ENCODE data around the gene TMEM243. TPM values are rescaled to one million over a fixed set of nuclear protein-coding genes. Genes with fewer than 3 reads are reported as not detected.

The TMEM243 gene
- total RNA-seq, 1 donor from 2014 or later: 24.4 TPM

DNA sequence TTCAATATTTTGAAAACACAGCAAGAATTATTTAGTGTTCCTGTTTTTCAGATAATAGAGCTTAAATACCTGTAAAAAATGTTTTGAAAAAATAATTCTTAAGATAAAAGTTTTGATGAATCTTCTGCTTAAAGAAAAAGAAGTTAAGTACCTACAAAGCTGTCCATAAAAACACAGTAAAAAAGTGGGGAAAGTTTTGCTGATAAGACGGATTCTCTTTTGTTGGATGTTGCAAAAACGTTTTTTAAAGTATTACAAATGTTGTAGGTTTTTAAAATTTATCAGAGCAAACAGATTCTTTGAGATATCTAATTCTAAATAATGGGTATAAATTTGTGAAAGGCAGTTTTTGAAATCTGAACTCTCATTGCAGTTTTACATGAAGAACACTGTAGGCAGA, 55.1 kb downstream of the TMEM243 start:
- no peak for DNase-seq (ENCODE audit: low spot score)

DNA sequence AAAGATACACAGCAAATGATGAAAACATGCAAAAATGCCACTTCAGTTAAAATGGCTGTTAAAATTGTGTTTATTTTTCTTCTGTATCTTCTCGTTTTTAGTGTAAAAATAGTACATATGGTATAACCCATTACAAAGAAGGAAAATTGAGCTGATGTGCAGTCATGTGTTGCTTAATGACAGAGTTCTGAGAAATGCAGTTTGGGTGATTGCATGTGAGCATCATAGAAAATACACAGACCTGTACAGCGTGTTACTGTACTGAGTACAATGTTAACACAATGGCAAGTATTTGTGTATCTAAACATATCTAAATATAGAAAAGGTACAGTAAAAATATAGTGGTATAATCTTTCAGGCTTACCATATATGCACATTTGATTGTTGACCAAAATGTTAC, 60.0 kb downstream of the TMEM243 start:
- no peak for DNase-seq (ENCODE audit: low spot score)

- DNase-seq (ENCODE audit: low spot score): no peak
Measured at GRCh38 chr7:87156709-87157108, 62.8 kb downstream of the TMEM243 start.

DNA sequence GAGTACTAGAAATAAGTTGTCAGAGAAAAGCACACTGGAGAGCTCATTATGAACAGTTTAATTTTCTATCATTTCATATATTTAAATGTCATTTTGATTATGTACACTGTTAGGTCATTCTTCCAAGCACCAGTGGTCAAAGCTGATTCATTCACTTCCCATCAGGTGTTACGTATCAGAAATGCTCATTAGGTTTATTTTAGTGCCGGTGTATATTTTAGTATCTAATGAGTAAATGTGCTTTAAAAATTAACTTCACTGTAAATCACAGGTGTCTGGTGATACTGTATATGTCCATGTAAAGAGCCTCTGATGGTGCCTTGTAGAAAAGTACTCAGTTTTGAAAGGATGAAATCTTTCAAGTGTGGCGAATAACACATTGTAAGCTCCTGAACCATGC, 63.7 kb downstream of the TMEM243 start:
- DNase-seq (ENCODE audit: low spot score): no peak

DNA sequence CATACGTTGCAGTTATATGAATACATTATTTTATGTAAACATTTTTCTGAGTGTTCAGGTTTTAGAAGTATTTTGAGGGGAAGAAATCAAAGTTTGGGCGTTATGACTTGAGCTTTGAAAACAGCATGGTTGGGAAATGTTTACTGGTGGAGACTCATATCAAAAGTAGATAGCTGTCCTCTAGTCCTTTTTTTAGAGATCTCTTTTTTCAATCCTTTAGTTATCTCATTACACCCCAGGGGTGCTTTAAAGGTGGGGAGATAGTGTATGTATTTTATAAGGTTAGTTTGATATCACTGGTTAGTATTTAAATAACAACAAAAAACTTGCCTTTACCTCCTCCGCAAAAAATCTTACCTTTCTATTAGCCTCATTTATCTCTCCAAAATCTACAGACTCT, 65.0 kb downstream of the TMEM243 start:
- DNase-seq (ENCODE audit: low spot score): no peak

GRCh38 chr7:87154166-87154565, 65.4 kb downstream of the TMEM243 start:
- DNase-seq (ENCODE audit: low spot score): no peak

DNA sequence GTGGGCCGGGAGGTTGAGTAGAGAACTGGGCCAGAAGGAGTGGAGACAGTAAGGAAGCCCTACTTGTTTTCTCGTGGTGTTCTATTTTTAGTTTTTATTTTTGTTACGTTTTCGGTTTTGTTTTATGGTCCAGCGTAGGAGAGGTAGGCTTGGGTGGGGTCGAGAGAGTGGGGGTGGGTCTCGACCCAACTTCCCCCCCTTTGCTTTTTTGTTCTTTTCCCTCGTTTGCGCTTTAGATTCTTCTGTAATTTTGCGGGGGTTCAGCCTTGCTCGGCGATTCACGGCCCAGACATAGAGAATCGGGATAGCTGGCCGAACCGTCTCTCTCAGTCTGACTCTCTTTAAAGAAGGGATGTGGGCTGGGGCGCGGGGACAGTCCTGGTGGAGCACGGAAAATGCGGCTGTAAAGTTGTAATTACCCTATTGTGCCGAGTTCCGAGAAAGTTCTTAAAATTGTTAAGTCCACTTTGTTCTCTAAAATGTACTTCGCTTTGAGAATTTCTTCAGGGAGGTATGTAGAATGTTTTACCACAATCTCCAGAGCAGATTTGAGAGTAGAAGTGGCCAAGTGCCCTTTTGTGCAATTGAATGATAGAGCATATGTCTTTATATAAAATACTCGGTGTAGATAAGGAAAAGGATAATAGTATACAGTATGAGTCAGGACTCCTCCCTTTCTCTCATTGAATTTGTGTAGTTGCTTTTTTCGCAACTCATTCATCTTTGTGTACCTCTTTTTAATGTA, 66.5 kb downstream of the TMEM243 start:
- DNase-seq (ENCODE audit: low spot score): peak; percentile 88

DNA sequence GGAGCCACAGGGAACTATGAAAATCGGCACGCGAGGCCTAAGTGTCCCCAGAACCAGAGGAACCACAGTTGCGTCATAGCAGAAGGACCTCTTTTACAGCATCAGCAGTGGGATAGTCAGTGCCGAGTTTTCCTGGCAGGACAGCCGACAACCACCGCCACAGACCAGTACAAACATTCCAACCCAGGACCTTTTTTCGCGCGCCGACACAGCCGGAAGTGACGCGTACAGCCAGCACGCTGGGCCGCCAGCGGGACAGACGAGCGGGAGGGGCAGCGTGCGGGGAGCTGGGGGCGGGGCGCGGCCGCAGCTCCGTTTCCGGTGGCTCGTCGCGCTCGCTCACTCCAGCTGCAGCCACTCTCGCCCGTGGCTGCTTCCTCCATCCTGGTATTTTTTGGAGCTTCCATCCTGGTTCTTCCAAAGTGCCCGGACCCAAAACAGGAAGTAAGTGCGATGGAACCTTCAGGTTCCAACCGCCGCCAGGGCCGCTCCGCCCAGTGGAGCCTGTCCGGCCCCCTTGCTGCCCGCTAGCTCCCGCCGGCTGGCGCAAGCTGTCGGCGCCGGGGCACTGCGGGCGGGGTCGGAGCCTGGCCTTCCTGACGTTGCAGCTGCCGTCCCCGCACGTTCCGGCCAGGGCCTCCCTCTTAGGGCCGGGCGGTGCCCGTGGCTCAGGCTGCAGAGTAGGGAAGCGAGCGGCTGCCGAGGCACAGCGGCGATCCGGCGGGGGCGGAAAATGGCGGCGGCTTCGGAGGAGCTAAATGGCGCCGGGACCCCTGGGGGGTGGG, 67.2 kb downstream of the TMEM243 start, which contains the start of gene DMTF1:
TSS of gene DMTF1 (plus strand) at position 342 of the 785 bp plus-strand sequence. CDS start 12,489 bp downstream, outside the sequence.
- peak; percentile 97 for DNase-seq (ENCODE audit: low spot score)

GRCh38 chr7:87151729-87152111, 67.8 kb downstream of the TMEM243 start:
- DNase-seq (ENCODE audit: low spot score): no peak

DNA sequence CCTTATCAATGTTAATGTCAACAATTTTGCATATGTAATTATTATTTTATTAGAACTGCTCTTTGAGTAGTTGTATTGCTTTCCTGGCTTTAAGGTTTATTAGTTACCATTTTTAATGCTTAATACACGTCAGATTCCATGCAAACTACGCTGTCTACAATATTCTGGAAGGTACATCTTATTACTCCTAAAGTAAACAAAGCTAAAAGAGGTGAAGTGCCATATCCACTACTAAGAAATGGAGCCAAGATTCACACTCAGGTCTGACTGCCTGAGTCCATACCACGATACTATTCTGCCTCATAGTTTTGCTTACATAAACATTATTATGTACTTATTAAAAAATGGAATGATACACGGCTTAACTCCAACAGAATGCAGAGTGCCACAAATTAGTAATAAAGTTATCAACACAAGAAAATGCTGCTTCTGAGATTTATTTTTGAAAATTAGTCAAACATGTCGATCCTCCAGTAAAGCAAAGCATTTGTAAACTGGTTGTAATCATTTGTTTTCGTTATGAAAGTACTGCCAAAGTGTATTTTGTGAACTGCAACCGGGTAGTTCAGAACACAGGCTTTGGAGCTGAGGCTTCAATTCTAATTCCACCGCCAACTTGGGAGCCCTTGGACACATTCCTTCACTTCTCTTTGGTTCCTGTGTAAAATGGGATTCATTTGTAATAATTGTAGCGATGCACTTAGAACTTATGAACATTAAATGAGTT, 68.4 kb downstream of the TMEM243 start:
- no peak for DNase-seq (ENCODE audit: low spot score)

DNA sequence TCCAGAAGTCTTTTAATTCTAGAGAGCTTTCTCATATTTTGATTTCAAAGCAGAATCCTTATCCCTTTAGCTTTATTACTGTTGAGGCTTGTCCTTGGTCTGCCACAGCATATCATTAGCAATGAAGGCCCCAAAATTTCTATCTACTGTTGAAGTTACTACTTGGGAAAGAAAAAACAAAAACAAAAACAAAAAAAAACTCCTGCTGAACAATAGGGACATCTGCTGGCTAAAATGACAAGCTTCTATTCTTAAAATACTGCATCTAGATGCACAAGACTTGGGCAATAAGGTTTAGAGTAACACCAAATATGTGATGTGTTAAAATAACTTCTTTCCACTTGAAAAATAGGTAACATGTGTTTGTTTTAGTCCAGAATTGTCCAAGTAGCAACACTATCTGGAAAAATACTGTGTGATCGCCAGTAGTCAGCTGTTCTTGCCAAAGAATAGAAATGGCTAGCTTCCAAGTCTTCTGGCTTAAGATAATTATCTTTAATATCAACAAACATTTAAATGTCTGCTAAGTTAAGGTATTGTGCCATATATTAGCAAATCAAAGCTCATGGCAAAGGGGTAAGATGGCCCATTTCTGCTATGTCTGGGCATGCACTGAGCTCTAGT, 71.1 kb downstream of the TMEM243 start:
- no peak for DNase-seq (ENCODE audit: low spot score)

GRCh38 chr7:87147500-87147899, 72.0 kb downstream of the TMEM243 start:
- DNase-seq (ENCODE audit: low spot score): no peak

DNA sequence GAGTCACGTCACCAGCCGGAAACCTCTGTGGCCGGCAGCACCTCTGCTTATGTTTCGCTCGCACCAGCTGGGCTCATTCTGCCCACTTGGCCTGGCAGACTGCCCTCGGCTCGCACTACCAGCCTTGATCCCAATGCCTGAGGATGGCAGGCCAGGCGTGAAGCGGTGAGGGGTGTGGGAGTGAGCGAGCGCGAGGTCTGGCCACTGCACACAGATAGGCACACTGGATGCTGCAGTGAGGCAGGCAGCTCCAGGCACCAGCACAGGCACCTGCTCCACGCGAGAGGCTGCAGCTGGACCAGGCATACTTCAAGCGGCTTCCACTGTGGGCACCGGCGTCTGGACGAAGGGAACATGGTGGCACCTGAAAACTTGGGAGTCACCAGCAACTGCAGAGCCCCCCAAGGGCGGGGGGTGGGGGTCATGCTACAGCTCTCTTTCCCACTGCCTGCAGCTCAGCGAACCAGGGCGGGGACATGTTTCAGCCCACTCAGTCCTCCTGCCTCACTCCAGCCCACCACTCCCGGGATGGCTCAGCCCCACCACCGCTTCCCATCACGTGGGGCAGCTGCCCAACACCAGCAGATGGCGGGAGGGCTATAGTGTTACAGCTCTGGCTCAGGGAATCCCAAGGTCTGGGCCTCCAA, 72.7 kb downstream of the TMEM243 start:
- peak; percentile 87 for DNase-seq (ENCODE audit: low spot score)

Other genes with a start within 250 kb of the TMEM243 start
- 22.0 TPM for gene ELAPOR2, start 160.1 kb downstream of the TMEM243 start, total RNA-seq
- gene DMTF1, start 67.3 kb downstream of the TMEM243 start, total RNA-seq: 53.9 TPM
- 8.3 TPM for gene CROT, start 125.9 kb upstream of the TMEM243 start, total RNA-seq